GM12878 (cell line): ENCODE results near the gene PHRF1. TPM values are rescaled to one million over a fixed set of nuclear protein-coding genes. Genes with fewer than 3 reads are reported as not detected.

ENCODE experiments used
- CREB1 ChIP-seq: IDR thresholded peaks from 2 replicates; pipeline ENCODE4 v1.6.1; 2012; ENCODE audit warnings: low read depth, mild to moderate bottlenecking, inconsistent platforms
- KLF5 ChIP-seq: fragments of 450-650 bp; IDR thresholded peaks from 2 replicates; pipeline ENCODE4 v1.6.1; 2014; ENCODE audit warnings: mild to moderate bottlenecking; ENCODE audit not compliant: partially characterized antibody
- NBN ChIP-seq: fragments of 450-650 bp; IDR thresholded peaks from 2 replicates; pipeline ENCODE4 v1.6.1; 2016
- RBBP5 ChIP-seq: fragments of 200-600 bp; sonication (generic); conservative IDR thresholded peaks from 2 replicates; pipeline ENCODE4 v1.6.1; 2016
- REST ChIP-seq: IDR thresholded peaks from 2 replicates; pipeline ENCODE4 v1.6.1; 2012; ENCODE audit warnings: mild to moderate bottlenecking, low read depth, low read length
- USF1 ChIP-seq: IDR thresholded peaks from 2 replicates; pipeline ENCODE4 v1.6.1; 2011; ENCODE audit warnings: borderline replicate concordance, low read depth, mild to moderate bottlenecking, moderate library complexity, mixed read lengths, low read length; ENCODE audit not compliant: insufficient read depth; ENCODE audit errors: extremely low read length
- polyA plus RNA-seq, 11 experiments: library from polyadenylated mRNA; depleted of rRNA in 4 of 11; unstranded in 6 of 11; stranded (reverse) in 5 of 11; fragments of >200 nt; fragmentation: Nextera tagmentation in 4 of 11; fragmentation: Illumina TruSeq in 1 of 11; extraction: Ambion mirVana in 4 of 11; extraction: Trizol in 1 of 11; gene quantifications; 1 replicate in 1 of 11; 2 replicates in 10 of 11; pipeline versions ENCODE4 v1.2.1 to v1.2.3, GENCODE V29; 2011 to 2016; ENCODE audit warnings: inconsistent platforms in 2 of 11, missing spikeins in 2 of 11, low read depth in 1 of 11
- total RNA-seq, 4 experiments: library from RNA; depleted of rRNA in 3 of 4; stranded (reverse); fragments of >200 nt in 3 of 4; fragmentation: Illumina TruSeq in 1 of 4; extraction: Trizol in 1 of 4; gene quantifications; 2 replicates each; pipeline versions ENCODE4 v1.2.1 to v1.2.3, GENCODE V29; 2013 to 2021

Gene PHRF1
- total and polyA plus RNA-seq, 10 of the 15 experiments (the other 5 are each of a cell fraction or from before 2014, with no cell fraction given) = 0.13 to 43.5 (median 15.1) TPM

GRCh38 chr11:624705-625635 lies 48.7 kb downstream of the PHRF1 start, which contains the start of gene CDHR5 (continued):
- TF ChIP-seq REST (no peak), KLF5 (no peak), USF1 (no peak), RBBP5 (no peak), NBN (no peak), CREB1 (no peak)
